GM12878 (cell line): Measurements from ENCODE around the gene VGLL3. TPM values are rescaled to one million over a fixed set of nuclear protein-coding genes. Genes with fewer than 3 reads are reported as not detected.

ENCODE experiments used
- ETV6 ChIP-seq, 2 experiments: fragments of 450-650 bp in 1 of 2; IDR thresholded peaks in 1 of 2; conservative IDR thresholded peaks in 1 of 2; 2 replicates each; pipeline ENCODE4 v1.6.1; 2014; ENCODE audit warnings: antibody characterized with exemption in 1 of 2, borderline replicate concordance in 1 of 2, low read depth in 1 of 2, mild to moderate bottlenecking in 1 of 2, moderate library complexity in 1 of 2
- KLF5 ChIP-seq: fragments of 450-650 bp; IDR thresholded peaks from 2 replicates; pipeline ENCODE4 v1.6.1; 2014; ENCODE audit warnings: mild to moderate bottlenecking; ENCODE audit not compliant: partially characterized antibody
- NR2C1 ChIP-seq: fragments of 450-650 bp; IDR thresholded peaks from 2 replicates; pipeline ENCODE4 v1.6.1; 2017; ENCODE audit warnings: antibody characterized with exemption, mild to moderate bottlenecking, moderate library complexity
- NR2F1 ChIP-seq: fragments of 450-650 bp; conservative IDR thresholded peaks from 2 replicates; pipeline ENCODE4 v1.6.1; 2017; ENCODE audit warnings: mild to moderate bottlenecking
- RAD21 ChIP-seq: IDR thresholded peaks from 2 replicates; pipeline ENCODE4 v1.6.1; 2011; ENCODE audit warnings: mild to moderate bottlenecking, low read depth, low read length, moderate library complexity; ENCODE audit not compliant: insufficient read depth
- SMARCA5 ChIP-seq: fragments of 450-650 bp; IDR thresholded peaks from 2 replicates; pipeline ENCODE4 v1.6.1; 2017; ENCODE audit warnings: mild to moderate bottlenecking
- SPI1 ChIP-seq: IDR thresholded peaks from 2 replicates; pipeline ENCODE4 v1.6.1; 2011; ENCODE audit warnings: low read depth, mild to moderate bottlenecking, low read length, moderate library complexity, borderline replicate concordance; ENCODE audit not compliant: insufficient read depth
- STAT3 ChIP-seq: IDR thresholded peaks from 2 replicates; pipeline ENCODE4 v1.6.1; 2011; ENCODE audit warnings: low read depth, low read length, improper control_type of control experiment
- ZNF207 ChIP-seq: fragments of 450-650 bp; IDR thresholded peaks from 2 replicates; pipeline ENCODE4 v1.6.1; 2014; ENCODE audit warnings: antibody characterized with exemption, mild to moderate bottlenecking, borderline replicate concordance
- ZNF217 ChIP-seq: fragments of 450-650 bp; IDR thresholded peaks from 2 replicates; pipeline ENCODE4 v1.6.1; 2017; ENCODE audit warnings: antibody characterized with exemption, mild to moderate bottlenecking
- polyA plus RNA-seq, 11 experiments: library from polyadenylated mRNA; depleted of rRNA in 4 of 11; unstranded in 6 of 11; stranded (reverse) in 5 of 11; fragments of >200 nt; fragmentation: Nextera tagmentation in 4 of 11; fragmentation: Illumina TruSeq in 1 of 11; extraction: Ambion mirVana in 4 of 11; extraction: Trizol in 1 of 11; gene quantifications; 1 replicate in 1 of 11; 2 replicates in 10 of 11; pipeline versions ENCODE4 v1.2.1 to v1.2.3, GENCODE V29; 2011 to 2016; ENCODE audit warnings: inconsistent platforms in 2 of 11, missing spikeins in 2 of 11, low read depth in 1 of 11
- total RNA-seq, 4 experiments: library from RNA; depleted of rRNA in 3 of 4; stranded (reverse); fragments of >200 nt in 3 of 4; fragmentation: Illumina TruSeq in 1 of 4; extraction: Trizol in 1 of 4; gene quantifications; 2 replicates each; pipeline versions ENCODE4 v1.2.1 to v1.2.3, GENCODE V29; 2013 to 2021
- TF ChIP-seq, protein P1 (sequence below): fragments of 450-650 bp; formaldehyde crosslinking; IDR thresholded peaks from 2 replicates; pipeline ENCODE4 v1.4.0; 2020; ENCODE audit warnings: mild to moderate bottlenecking, moderate library complexity
- TF ChIP-seq, protein P2 (sequence below): fragments of 450-650 bp; IDR thresholded peaks from 2 replicates; pipeline ENCODE4 v1.6.1; 2018; ENCODE audit warnings: mild to moderate bottlenecking, low read depth, moderate library complexity; ENCODE audit not compliant: partially characterized antibody
- TF ChIP-seq, protein P3 (sequence below): fragments of 450-650 bp; IDR thresholded peaks from 2 replicates; pipeline ENCODE4 v1.6.1; 2017; ENCODE audit warnings: mild to moderate bottlenecking, low read depth, inconsistent platforms; ENCODE audit not compliant: poor library complexity, severe bottlenecking
- TF ChIP-seq, protein P4 (sequence below): IDR thresholded peaks from 2 replicates; pipeline ENCODE4 v1.6.1; 2012; ENCODE audit warnings: mild to moderate bottlenecking, low read depth, low read length

VGLL3 gene
- total and polyA plus RNA-seq, 10 of the 15 experiments (the other 5 are each of a cell fraction or from before 2014, with no cell fraction given) = 0.05 TPM; not detected in 9

DNA sequence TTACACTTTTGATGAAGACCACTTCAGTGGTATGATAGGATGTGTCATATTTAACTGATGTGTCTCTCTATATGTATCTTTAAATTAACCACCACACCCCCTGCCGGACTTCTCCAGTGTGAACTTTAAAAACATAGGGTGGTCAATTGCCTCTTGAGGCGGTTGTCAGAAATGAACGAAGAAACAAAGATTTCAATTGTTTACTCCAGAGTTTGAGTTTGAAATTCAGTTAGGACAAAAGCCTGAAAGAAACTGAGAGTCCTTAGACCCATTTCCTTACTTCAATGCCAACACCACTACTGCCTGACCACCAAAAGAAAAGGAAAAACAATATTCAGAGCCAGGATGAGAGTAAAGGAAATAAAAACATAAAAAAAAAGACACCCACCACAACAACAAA lies 40.2 kb downstream of the VGLL3 start (continued):
- TF ChIP-seq, protein P1, sequence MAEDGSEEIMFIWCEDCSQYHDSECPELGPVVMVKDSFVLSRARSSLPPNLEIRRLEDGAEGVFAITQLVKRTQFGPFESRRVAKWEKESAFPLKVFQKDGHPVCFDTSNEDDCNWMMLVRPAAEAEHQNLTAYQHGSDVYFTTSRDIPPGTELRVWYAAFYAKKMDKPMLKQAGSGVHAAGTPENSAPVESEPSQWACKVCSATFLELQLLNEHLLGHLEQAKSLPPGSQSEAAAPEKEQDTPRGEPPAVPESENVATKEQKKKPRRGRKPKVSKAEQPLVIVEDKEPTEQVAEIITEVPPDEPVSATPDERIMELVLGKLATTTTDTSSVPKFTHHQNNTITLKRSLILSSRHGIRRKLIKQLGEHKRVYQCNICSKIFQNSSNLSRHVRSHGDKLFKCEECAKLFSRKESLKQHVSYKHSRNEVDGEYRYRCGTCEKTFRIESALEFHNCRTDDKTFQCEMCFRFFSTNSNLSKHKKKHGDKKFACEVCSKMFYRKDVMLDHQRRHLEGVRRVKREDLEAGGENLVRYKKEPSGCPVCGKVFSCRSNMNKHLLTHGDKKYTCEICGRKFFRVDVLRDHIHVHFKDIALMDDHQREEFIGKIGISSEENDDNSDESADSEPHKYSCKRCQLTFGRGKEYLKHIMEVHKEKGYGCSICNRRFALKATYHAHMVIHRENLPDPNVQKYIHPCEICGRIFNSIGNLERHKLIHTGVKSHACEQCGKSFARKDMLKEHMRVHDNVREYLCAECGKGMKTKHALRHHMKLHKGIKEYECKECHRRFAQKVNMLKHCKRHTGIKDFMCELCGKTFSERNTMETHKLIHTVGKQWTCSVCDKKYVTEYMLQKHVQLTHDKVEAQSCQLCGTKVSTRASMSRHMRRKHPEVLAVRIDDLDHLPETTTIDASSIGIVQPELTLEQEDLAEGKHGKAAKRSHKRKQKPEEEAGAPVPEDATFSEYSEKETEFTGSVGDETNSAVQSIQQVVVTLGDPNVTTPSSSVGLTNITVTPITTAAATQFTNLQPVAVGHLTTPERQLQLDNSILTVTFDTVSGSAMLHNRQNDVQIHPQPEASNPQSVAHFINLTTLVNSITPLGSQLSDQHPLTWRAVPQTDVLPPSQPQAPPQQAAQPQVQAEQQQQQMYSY (CRISPR knock-in tag) = no peak
- TF ChIP-seq NR2C1 = no peak
- TF ChIP-seq ETV6 (conservative IDR thresholded peaks at IDR 0.05 in 1 of 2, IDR thresholded peaks at IDR 0.05 in 1 of 2; ENCODE audit: borderline replicate concordance in 1 of 2, low read depth in 1 of 2) = no peak
- TF ChIP-seq NR2F1 = no peak
- TF ChIP-seq KLF5 = no peak
- TF ChIP-seq SPI1 = no peak
- no peak for TF ChIP-seq STAT3
- TF ChIP-seq, protein P2, sequence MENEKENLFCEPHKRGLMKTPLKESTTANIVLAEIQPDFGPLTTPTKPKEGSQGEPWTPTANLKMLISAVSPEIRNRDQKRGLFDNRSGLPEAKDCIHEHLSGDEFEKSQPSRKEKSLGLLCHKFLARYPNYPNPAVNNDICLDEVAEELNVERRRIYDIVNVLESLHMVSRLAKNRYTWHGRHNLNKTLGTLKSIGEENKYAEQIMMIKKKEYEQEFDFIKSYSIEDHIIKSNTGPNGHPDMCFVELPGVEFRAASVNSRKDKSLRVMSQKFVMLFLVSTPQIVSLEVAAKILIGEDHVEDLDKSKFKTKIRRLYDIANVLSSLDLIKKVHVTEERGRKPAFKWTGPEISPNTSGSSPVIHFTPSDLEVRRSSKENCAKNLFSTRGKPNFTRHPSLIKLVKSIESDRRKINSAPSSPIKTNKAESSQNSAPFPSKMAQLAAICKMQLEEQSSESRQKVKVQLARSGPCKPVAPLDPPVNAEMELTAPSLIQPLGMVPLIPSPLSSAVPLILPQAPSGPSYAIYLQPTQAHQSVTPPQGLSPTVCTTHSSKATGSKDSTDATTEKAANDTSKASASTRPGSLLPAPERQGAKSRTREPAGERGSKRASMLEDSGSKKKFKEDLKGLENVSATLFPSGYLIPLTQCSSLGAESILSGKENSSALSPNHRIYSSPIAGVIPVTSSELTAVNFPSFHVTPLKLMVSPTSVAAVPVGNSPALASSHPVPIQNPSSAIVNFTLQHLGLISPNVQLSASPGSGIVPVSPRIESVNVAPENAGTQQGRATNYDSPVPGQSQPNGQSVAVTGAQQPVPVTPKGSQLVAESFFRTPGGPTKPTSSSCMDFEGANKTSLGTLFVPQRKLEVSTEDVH = no peak
- TF ChIP-seq SMARCA5 = no peak
- TF ChIP-seq, protein P3, sequence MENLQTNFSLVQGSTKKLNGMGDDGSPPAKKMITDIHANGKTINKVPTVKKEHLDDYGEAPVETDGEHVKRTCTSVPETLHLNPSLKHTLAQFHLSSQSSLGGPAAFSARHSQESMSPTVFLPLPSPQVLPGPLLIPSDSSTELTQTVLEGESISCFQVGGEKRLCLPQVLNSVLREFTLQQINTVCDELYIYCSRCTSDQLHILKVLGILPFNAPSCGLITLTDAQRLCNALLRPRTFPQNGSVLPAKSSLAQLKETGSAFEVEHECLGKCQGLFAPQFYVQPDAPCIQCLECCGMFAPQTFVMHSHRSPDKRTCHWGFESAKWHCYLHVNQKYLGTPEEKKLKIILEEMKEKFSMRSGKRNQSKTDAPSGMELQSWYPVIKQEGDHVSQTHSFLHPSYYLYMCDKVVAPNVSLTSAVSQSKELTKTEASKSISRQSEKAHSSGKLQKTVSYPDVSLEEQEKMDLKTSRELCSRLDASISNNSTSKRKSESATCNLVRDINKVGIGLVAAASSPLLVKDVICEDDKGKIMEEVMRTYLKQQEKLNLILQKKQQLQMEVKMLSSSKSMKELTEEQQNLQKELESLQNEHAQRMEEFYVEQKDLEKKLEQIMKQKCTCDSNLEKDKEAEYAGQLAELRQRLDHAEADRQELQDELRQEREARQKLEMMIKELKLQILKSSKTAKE = no peak
- TF ChIP-seq, protein P4, sequence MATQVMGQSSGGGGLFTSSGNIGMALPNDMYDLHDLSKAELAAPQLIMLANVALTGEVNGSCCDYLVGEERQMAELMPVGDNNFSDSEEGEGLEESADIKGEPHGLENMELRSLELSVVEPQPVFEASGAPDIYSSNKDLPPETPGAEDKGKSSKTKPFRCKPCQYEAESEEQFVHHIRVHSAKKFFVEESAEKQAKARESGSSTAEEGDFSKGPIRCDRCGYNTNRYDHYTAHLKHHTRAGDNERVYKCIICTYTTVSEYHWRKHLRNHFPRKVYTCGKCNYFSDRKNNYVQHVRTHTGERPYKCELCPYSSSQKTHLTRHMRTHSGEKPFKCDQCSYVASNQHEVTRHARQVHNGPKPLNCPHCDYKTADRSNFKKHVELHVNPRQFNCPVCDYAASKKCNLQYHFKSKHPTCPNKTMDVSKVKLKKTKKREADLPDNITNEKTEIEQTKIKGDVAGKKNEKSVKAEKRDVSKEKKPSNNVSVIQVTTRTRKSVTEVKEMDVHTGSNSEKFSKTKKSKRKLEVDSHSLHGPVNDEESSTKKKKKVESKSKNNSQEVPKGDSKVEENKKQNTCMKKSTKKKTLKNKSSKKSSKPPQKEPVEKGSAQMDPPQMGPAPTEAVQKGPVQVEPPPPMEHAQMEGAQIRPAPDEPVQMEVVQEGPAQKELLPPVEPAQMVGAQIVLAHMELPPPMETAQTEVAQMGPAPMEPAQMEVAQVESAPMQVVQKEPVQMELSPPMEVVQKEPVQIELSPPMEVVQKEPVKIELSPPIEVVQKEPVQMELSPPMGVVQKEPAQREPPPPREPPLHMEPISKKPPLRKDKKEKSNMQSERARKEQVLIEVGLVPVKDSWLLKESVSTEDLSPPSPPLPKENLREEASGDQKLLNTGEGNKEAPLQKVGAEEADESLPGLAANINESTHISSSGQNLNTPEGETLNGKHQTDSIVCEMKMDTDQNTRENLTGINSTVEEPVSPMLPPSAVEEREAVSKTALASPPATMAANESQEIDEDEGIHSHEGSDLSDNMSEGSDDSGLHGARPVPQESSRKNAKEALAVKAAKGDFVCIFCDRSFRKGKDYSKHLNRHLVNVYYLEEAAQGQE = no peak
- TF ChIP-seq ZNF207 = no peak
- no peak for TF ChIP-seq ZNF217
- no peak for TF ChIP-seq RAD21
